CD4-positive, alpha-beta T cell treated with Interleukin-1 beta for 1 hour (primary cell): ENCODE measurements around the gene PPIP5K2.

Experiments
- DNase-seq, 2 donors: peaks; one replicate each; pipeline ENCODE4 v3.0.0-alpha.2; 2020 to 2022

Gene PPIP5K2

GRCh38 chr5:103254921-103255320 is 134.8 kb downstream of the PPIP5K2 start:
- no peak for DNase-seq

- no peak for DNase-seq
These were observed 135.6 kb downstream of the PPIP5K2 start for GRCh38 chr5:103255691-103256090.

GRCh38 chr5:103256178-103256577 is 136.1 kb downstream of the PPIP5K2 start:
- DNase-seq: no peak

- DNase-seq: peak; percentile 94 to 96
These were observed 138.4 kb downstream of the PPIP5K2 start, which contains the start of gene MACIR for GRCh38 chr5:103258368-103258956. MACIR (plus strand) TSS chr5:103258763; CDS start chr5:103275920, 17,157 bp downstream.

GRCh38 chr5:103258957-103259704 is 139.0 kb downstream of the PPIP5K2 start:
- DNase-seq: peak; percentile 60 to 64

- DNase-seq: no peak
These were observed 139.7 kb downstream of the PPIP5K2 start for GRCh38 chr5:103259705-103260355.

GRCh38 chr5:103260951-103261350 is 140.8 kb downstream of the PPIP5K2 start:
- DNase-seq: no peak
